ENCODE measurements around the gene KPNB1.
"Not testable (repeated sequence)": the region's sequence is repeated elsewhere in the genome, so short reads cannot be mapped to it uniquely, and the experiment has no call there.

Gene KPNB1

GRCh38 chr17:47676510-47677165, 26.9 kb downstream of the KPNB1 start:
- no peak for DNase-seq (ENCODE audit: low read depth)

GRCh38 chr17:47678196-47678595, 28.5 kb downstream of the KPNB1 start:
- DNase-seq (ENCODE audit: low read depth) = no peak

GRCh38 chr17:47682138-47682537, 32.4 kb downstream of the KPNB1 start:
- no peak for DNase-seq (ENCODE audit: low read depth)

- not testable (repeated sequence) for DNase-seq (ENCODE audit: low read depth)
These were observed 33.0 kb downstream of the KPNB1 start for GRCh38 chr17:47682727-47683126.

GRCh38 chr17:47684025-47684424, 34.3 kb downstream of the KPNB1 start:
- DNase-seq (ENCODE audit: low read depth) = no peak

- no peak for DNase-seq (ENCODE audit: low read depth)
These were observed 34.9 kb downstream of the KPNB1 start for GRCh38 chr17:47684535-47685193.

- DNase-seq (ENCODE audit: low read depth) = no peak
These were observed 36.0 kb downstream of the KPNB1 start for GRCh38 chr17:47685556-47686275.

- no peak for DNase-seq (ENCODE audit: low read depth)
These were observed 36.5 kb downstream of the KPNB1 start for GRCh38 chr17:47686276-47686635.

GRCh38 chr17:47686664-47687327, 37.1 kb downstream of the KPNB1 start:
- DNase-seq (ENCODE audit: low read depth) = no peak

- no peak for DNase-seq (ENCODE audit: low read depth)
These were observed 37.6 kb downstream of the KPNB1 start for GRCh38 chr17:47687328-47687690.

GRCh38 chr17:47687748-47688147, 38.0 kb downstream of the KPNB1 start:
- DNase-seq (ENCODE audit: low read depth) = no peak

GRCh38 chr17:47690121-47690520, 40.4 kb downstream of the KPNB1 start:
- DNase-seq (ENCODE audit: low read depth) = no peak

- no peak for DNase-seq (ENCODE audit: low read depth)
These were observed 42.6 kb downstream of the KPNB1 start for GRCh38 chr17:47692137-47692894.

GRCh38 chr17:47692895-47693730, 43.4 kb downstream of the KPNB1 start:
- DNase-seq (ENCODE audit: low read depth) = no peak

GRCh38 chr17:47693731-47694580, 44.2 kb downstream of the KPNB1 start, which contains the start of gene TBKBP1:
TSS of gene TBKBP1 (plus strand) at chr17:47694161. CDS start at chr17:47696113, 1,952 bp downstream.
- no peak for DNase-seq (ENCODE audit: low read depth)

- no peak for DNase-seq (ENCODE audit: low read depth)
These were observed 45.1 kb downstream of the KPNB1 start for GRCh38 chr17:47694581-47695428.

- DNase-seq (ENCODE audit: low read depth) = no peak
These were observed 46.0 kb downstream of the KPNB1 start for GRCh38 chr17:47695429-47696376.
